Ovary (tissue), 9 donors: ENCODE measurements around the gene PHLDA2. TPM values are rescaled to one million over a fixed set of nuclear protein-coding genes. Genes with fewer than 3 reads are reported as not detected.

Experiments
- DNase-seq, 5 donors: peaks; one replicate each; pipeline ENCODE4 v3.0.0-alpha.2; 2019 to 2020
- H3K27ac ChIP-seq, 2 donors: fragments of 200-600 bp; one replicate each; pipeline versions ENCODE4 v1.5.1 to v1.8.0; 2019 to 2022
- H3K27me3 ChIP-seq: fragments of 200-600 bp; one replicate; pipeline ENCODE4 v1.8.0; 2022
- H3K36me3 ChIP-seq: fragments of 200-600 bp; sonication (generic); one replicate; pipeline ENCODE4 v1.5.1; 2019
- H3K4me1 ChIP-seq: one replicate; pipeline ENCODE4 v1.8.1; 2013; ENCODE audit warnings: mild to moderate bottlenecking, moderate library complexity; ENCODE audit not compliant: insufficient read depth
- H3K4me3 ChIP-seq: fragments of 200-600 bp; sonication (generic); one replicate; pipeline ENCODE4 v1.5.1; 2017
- H3K9me3 ChIP-seq, 2 donors: fragments of 200-600 bp in 1 of 2; sonication (generic) in 1 of 2; one replicate each; pipeline versions ENCODE4 v1.5.1 to v1.8.1; 2013 to 2019; ENCODE audit warnings: mild to moderate bottlenecking in 1 of 2, moderate library complexity in 1 of 2
- EP300 ChIP-seq: sonication (generic); formaldehyde crosslinking; IDR thresholded peaks from one replicate; pipeline ENCODE4 v1.6.1; 2017; ENCODE audit warnings: antibody characterized with exemption
- POLR2A ChIP-seq: fragments of 450-650 bp; IDR thresholded peaks from one replicate; pipeline ENCODE4 v1.6.1; 2017; ENCODE audit warnings: antibody characterized with exemption, mild to moderate bottlenecking, moderate library complexity
- WGBS, 3 donors: extraction: QIAGEN DNeasy Blood & Tissue Kit in 1 of 3; methylation state at CpG; one replicate each; pipeline versions ENCODE4 v1.1.5 to v1.1.7; 2013 to 2017; 5-methylcytosine and 5-hydroxymethylcytosine counted together
- intact Hi-C, 4 donors: fragments of 100-400 bp; cut with DNase I; formaldehyde crosslinking; loops; one replicate each; pipeline versions ENCODE4 v1.11.0 to v1.15.1; 2022 to 2023
- polyA plus RNA-seq, 2 donors: library from polyadenylated mRNA; stranded (reverse); fragments of 200-250 nt in 1 of 2; fragments of 350-450 nt in 1 of 2; fragmentation: Illumina TruSeq in 1 of 2; extraction: RNeasy Lipid Tissue Mini Kit (QIAGEN cat#74804) in 1 of 2; gene quantifications; one replicate each; pipeline ENCODE4 v1.2.3, GENCODE V29; 2013 to 2014
- total RNA-seq, 7 donors: library from RNA; depleted of rRNA in 2 of 7; stranded (reverse); fragments of >200 nt in 2 of 7; fragmentation: NEBNext Ultra II Directional in 3 of 7; extraction: Animal tissue kit (Norgen Biotek cat#: 25700) in 3 of 7; gene quantifications; one replicate each; pipeline versions ENCODE4 v1.1.0 to v1.2.4, GENCODE V29; 2016 to 2023
- TF ChIP-seq, protein P1 (sequence below), 3 donors: fragments of 450-650 bp in 2 of 3; fragments of 200-600 bp in 1 of 3; IDR thresholded peaks; one replicate each; pipeline versions ENCODE4 v1.5.1 to v1.8.0; 2016 to 2022; ENCODE audit warnings: antibody characterized with exemption in 3 of 3, mild to moderate bottlenecking in 1 of 3
- donor health status: DM: no; HTN: no; CAD: no; lungs with moderate emphysema.
- donor health status: DM: no; HTN: no; CAD: no.
- donor health status: Bipolar disorder and iron deficiency.
- donor health status: DM: yes; HTN: yes; CAD: no.
- donor health status: DM: no; HTN: no; CAD: no.
- donor health status: DM: yes; HTN: yes; CAD: no.

The PHLDA2 gene
- total and polyA plus RNA-seq, 9 donors: 0.60 to 11.3 (median 1.7) TPM; not detected in 1

DNA sequence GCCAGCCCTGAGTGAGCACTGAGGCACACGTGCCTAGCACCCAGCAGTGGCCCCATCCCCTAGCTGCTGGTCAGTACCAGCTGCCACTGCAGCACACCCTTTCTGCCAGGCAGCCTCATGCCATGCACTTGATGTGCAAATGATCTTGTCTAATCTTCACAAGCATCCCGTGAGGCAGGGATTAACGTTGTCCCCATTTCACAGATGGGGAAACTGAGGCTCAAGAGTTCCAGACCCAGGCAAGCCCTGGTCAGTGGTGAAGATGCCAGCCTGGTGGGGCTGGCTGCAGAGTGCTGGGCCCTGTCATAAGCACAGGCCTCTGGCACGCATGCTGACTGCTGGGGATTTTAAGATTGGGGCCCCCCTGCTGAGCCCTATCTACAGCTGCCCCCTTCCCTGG lies 35.3 kb downstream of the PHLDA2 start:
- intact Hi-C loops: loop anchor here in 3 of 4 donors (5.0 to 10.0 kb wide), 4 partner anchors 469 to 587 kb away; partner anchors contain the start of gene TSSC4 (in 1 of the 3)
- DNase-seq: no peak
- WGBS, 3 donors: 65 to 82% (median 75%) methylated on average over 4 of the region's 4 CpGs

DNA sequence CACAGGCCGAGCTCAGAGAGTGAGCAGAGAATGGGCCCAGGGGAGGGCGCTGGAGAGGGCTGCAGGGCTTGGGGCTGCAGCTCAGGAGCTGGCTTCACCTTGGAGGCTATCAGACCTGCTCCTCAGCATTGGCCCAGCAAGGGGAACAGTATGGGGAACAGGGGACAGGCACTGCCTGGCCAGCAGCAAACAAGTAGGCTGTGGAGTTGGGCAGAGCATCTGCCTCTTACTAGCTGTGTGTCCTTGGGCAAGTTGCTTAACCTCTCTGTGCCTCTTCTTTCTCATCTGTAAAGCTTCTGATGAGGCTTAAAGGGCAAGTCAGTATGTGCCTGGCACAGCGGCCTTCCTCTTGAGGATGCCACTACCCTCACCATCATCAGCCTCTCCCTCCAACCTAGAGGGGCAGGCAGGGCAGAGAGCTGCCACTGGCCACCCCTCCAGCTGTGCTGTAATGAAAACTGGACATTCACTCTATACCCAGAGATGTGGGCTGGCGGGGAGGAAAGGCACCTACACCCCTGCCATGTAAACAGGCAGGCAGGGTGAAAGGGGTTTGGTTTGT lies 36.2 kb downstream of the PHLDA2 start:
- H3K27ac ChIP-seq: no peak overlapping the region
- H3K27me3 ChIP-seq: no peaks in the 10 kb centered on the region
- WGBS, 3 donors: 49 to 55% (median 49%) methylated on average over 4 of the region's 4 CpGs
- DNase-seq: peak in 1 of 5 donors; percentile 41
- no peak overlapping the region for H3K4me3 ChIP-seq
- TF ChIP-seq, protein P1, sequence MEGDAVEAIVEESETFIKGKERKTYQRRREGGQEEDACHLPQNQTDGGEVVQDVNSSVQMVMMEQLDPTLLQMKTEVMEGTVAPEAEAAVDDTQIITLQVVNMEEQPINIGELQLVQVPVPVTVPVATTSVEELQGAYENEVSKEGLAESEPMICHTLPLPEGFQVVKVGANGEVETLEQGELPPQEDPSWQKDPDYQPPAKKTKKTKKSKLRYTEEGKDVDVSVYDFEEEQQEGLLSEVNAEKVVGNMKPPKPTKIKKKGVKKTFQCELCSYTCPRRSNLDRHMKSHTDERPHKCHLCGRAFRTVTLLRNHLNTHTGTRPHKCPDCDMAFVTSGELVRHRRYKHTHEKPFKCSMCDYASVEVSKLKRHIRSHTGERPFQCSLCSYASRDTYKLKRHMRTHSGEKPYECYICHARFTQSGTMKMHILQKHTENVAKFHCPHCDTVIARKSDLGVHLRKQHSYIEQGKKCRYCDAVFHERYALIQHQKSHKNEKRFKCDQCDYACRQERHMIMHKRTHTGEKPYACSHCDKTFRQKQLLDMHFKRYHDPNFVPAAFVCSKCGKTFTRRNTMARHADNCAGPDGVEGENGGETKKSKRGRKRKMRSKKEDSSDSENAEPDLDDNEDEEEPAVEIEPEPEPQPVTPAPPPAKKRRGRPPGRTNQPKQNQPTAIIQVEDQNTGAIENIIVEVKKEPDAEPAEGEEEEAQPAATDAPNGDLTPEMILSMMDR (IDR thresholded peaks at IDR 0.05): no peak
- no peak for TF ChIP-seq POLR2A
- TF ChIP-seq EP300: no peak
- intact Hi-C loops: loop anchor here in 3 of 4 donors (5.0 to 10.0 kb wide), 4 partner anchors 468 to 586 kb away; partner anchors contain the start of gene TSSC4 (in 1 of the 3)
- no peaks in the 10 kb centered on the region for H3K9me3 ChIP-seq
- H3K4me1 ChIP-seq: peaks cover 15% of the 10 kb centered on the region
- H3K36me3 ChIP-seq: no peaks in the 10 kb centered on the region

More for the DNA sequence above, 35.3 kb downstream of the PHLDA2 start:
- TF ChIP-seq, protein P1 (IDR thresholded peaks at IDR 0.05): no peak
- TF ChIP-seq POLR2A (no peak), EP300 (no peak)
- no peaks in the 10 kb centered on the region for H3K36me3 ChIP-seq
- H3K4me1 ChIP-seq: peaks cover 15% of the 10 kb centered on the region
- no peak overlapping the region for H3K27ac ChIP-seq
- no peak overlapping the region for H3K4me3 ChIP-seq
- no peaks in the 10 kb centered on the region for H3K9me3 ChIP-seq
- H3K27me3 ChIP-seq: no peaks in the 10 kb centered on the region

DNA sequence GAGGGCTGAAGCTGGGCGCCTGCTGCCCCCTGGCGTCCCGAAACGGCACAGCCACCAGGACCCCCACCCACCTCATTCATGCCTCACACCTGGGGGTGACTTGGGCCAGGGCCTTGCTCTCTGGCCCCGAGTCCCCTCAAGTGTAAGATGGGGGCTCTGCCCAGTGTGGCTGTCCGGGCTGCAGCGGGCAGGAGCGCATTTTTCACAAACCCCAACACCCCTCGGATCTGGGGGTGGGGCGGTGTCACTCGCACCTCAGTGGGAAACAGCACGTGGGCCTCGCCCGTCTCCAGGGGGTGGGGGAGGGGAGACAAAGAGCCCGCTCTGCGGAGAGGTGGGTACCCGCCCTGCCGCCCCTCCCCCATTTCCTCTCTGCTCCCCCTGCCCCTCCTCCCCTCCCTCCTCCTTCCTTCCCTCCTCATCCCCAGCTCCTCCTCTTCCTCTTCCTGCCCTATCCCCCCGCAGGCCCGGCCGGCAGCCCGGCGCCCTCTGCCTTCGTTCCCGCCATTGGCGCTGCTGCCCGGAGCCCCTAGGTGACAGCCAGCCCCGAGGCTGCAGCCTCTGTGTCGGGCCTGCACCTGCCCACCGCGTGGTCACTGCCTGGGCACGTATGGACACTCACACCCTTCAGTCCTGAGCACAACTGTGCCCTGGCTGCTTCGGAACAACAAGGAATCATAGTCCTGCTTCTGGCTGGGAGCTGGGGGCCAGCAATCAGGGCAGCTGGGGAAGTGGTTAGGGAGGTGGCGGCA lies 36.8 kb downstream of the PHLDA2 start:
- Histone ChIP-seq H3K27ac (peak overlapping the region; percentile 73 to 85), H3K36me3 (no peaks in the 10 kb centered on the region), H3K4me1 (peaks cover 15% of the 10 kb centered on the region), H3K9me3 (no peaks in the 10 kb centered on the region), H3K4me3 (peak overlapping the region; percentile 37), H3K27me3 (no peaks in the 10 kb centered on the region)
- WGBS, 3 donors: 2 to 7% (median 4%) methylated on average over 29 to 34 of the region's 34 CpGs
- DNase-seq: peak; percentile 70 to 80 (median 78)
- intact Hi-C loops: loop anchor here in 3 of 4 donors (5.0 to 10.0 kb wide), 4 partner anchors 468 to 585 kb away; partner anchors contain the start of gene TSSC4 (in 1 of the 3)
- TF ChIP-seq, protein P1 (IDR thresholded peaks at IDR 0.05): peak; percentile 97 to 99 (median 98)
- TF ChIP-seq EP300 (no peak), POLR2A (no peak)

DNA sequence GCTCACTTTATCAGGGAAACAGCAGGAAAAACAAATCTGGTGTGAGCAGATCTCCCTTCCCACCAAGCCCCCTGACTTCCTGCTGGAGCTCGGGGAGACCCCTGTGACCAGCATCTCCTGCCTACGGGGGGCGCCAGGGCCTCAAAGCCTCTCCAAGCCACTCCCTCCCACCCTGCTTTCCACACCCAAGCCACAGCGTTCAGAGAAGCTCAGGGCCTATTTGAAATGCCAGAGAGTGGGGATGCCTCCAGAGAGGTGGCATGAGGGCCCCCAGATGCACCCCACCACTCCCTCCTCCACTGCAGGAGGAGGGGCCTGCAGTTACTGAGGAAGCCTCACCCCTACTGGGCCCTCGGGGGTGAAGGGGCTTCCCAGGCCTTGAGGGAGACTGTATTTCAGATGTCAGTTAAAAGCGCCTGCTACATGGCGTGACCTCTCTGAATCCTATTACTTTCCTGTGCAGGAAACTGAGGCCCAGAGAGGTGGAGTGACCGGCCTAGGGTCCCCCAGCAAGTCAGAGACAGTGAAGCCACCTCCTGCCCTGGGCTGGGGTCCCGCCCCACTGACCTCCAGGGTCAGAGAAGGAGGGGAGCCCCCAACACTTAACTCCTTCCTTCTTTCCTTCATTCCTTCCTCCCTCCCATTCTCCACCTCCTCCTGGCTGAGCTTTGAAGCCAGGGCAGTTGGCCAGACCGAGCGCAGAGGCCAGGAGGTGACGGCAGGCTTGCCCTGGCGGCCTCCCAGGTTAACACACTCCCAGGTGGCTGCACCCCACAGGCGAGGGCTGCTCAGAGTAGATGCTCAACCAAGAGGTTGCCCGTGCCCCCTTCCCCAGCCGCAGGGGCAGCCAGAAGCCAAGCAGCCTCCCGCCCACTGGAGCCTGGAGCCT lies 37.6 kb downstream of the PHLDA2 start:
- WGBS, 3 donors: 29 to 30% (median 30%) methylated on average over 17 of the region's 17 CpGs
- Histone ChIP-seq H3K4me1 (peaks cover 15% of the 10 kb centered on the region), H3K27ac (peak overlapping the region; percentile 85 to 97), H3K4me3 (peak overlapping the region; percentile 37), H3K9me3 (no peaks in the 10 kb centered on the region), H3K36me3 (no peaks in the 10 kb centered on the region), H3K27me3 (no peaks in the 10 kb centered on the region)
- peak; percentile 77 to 85 (median 81) for DNase-seq
- intact Hi-C loops: loop anchor here in 3 of 4 donors (1.0 to 10.0 kb wide), 5 partner anchors 359 to 584 kb away; partner anchors contain the start of gene TSSC4 (in 1 of the 3)
- TF ChIP-seq, protein P1 (IDR thresholded peaks at IDR 0.05): no peak
- TF ChIP-seq EP300: no peak
- TF ChIP-seq POLR2A: no peak
